Measurements from ENCODE around the gene MEGF11. TPM values are rescaled to one million over a fixed set of nuclear protein-coding genes. Genes with fewer than 3 reads are reported as not detected.

Gene MEGF11
- total RNA-seq, 5 donors from 2014 or later (not counting 1 experiment from before 2014, with no cell fraction given): 0.20 TPM; not detected in 4

DNA sequence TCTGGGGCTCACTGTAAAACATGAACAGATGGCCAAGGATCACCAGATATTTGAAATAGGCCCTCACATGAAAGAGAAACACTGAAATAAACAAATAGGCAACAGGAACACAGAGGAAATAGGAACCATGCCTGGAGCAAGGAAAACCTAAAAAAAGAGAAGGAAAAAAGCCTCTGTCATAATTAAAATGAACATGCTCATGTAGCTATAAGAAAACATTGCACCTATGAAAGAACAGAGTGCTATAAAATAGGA is 281.9 kb downstream of the MEGF11 start:
- ATAC-seq (replicated peaks in 1 of 4): no peak
- CTCF ChIA-PET: no interaction called here
- no peaks in the 10 kb centered on the region for H3K36me3 ChIP-seq (ENCODE audit: control insufficient read depth in 2 of 2, extremely low read depth in 1 of 2, insufficient read depth in 1 of 2, low read length in 1 of 2)
- H3K27me3 Mint-ChIP-seq: peaks cover 39 to 40% of the 10 kb centered on the region in 2 donors
- POLR2A ChIA-PET: no interaction called here
- no peak overlapping the region for H3K4me3 ChIP-seq (ENCODE audit: control insufficient read depth in 1 of 2, extremely low read depth in 1 of 2, low read length in 1 of 2)
- no peaks in the 10 kb centered on the region for H3K4me1 ChIP-seq (ENCODE audit: control insufficient read depth in 1 of 2, extremely low read depth in 1 of 2, insufficient read depth in 2 of 2, low read length in 2 of 2)
- H3K27me3 ChIP-seq (replicated peaks in 1 of 2; ENCODE audit: control insufficient read depth in 2 of 2, extremely low read depth in 1 of 2, insufficient read depth in 2 of 2, low read length in 1 of 2): peaks cover 2 to 28% of the 10 kb centered on the region in 2 experiments
- no peak overlapping the region for H3K27ac ChIP-seq (ENCODE audit: low read length)
- no peak overlapping the region for H3K4me3 Mint-ChIP-seq
- no peaks in the 10 kb centered on the region for H3K9me3 ChIP-seq
- H3K36me3 Mint-ChIP-seq: no peaks in the 10 kb centered on the region
- no peaks in the 10 kb centered on the region for H3K4me1 Mint-ChIP-seq
- H3K27ac Mint-ChIP-seq: no peak overlapping the region
- DNase-seq: no peak
- no peaks in the 10 kb centered on the region for H3K9me3 Mint-ChIP-seq

DNA sequence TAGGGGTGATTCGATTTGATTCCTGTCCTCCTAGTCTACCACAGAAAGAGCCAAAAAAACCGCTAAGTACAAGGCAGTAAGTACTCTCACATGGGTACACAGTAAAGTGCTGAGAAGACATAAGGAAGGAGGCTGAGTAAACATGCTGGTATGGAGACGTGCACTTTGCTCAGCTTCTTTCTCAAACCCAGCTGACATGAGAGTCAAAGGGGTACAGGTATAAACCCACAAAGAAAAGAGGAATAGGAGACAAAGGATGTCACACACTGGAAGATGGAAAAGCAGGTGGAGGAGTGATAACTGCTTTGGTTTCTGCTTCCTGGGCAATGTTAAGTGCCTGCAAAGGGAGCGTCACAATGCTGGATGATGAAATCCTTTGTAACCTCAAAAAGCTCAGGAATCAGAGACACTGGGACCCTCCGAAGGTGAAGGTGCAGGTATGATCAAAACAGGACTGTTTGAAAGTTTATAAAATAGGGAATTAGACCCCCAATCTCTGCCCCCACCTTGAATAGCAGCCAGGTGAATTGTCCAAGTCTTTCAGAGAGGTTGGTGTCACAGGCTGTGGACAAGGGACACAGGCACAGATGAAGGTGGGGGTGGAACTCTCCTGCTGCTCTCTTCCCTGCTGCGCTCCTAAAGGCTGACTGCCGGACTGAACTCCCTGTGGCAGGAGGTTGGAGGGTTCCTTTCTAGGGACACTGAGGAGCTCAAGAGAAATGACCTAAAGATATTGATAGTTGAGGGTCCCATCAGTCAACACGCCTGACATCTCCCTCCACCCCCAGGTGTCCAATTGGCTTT is 282.4 kb downstream of the MEGF11 start:
- H3K27ac ChIP-seq (ENCODE audit: low read length): no peak overlapping the region
- Mint-ChIP-seq H3K36me3 (no peaks in the 10 kb centered on the region), H3K9me3 (no peaks in the 10 kb centered on the region), H3K27me3 (peaks cover 39 to 44% of the 10 kb centered on the region in 2 donors), H3K4me3 (no peak overlapping the region), H3K27ac (no peak overlapping the region), H3K4me1 (no peaks in the 10 kb centered on the region)
- peaks cover 2 to 31% of the 10 kb centered on the region in 2 experiments for H3K27me3 ChIP-seq (replicated peaks in 1 of 2; ENCODE audit: control insufficient read depth in 2 of 2, extremely low read depth in 1 of 2, insufficient read depth in 2 of 2, low read length in 1 of 2)
- ATAC-seq (replicated peaks in 1 of 4) (no peak), DNase-seq (no peak)
- ChIA-PET CTCF (no interaction called here), POLR2A (no interaction called here)
- H3K4me3 ChIP-seq (ENCODE audit: control insufficient read depth in 1 of 2, extremely low read depth in 1 of 2, low read length in 1 of 2): no peak overlapping the region
- no peaks in the 10 kb centered on the region for H3K36me3 ChIP-seq (ENCODE audit: control insufficient read depth in 2 of 2, extremely low read depth in 1 of 2, insufficient read depth in 1 of 2, low read length in 1 of 2)
- no peaks in the 10 kb centered on the region for H3K9me3 ChIP-seq
- no peaks in the 10 kb centered on the region for H3K4me1 ChIP-seq (ENCODE audit: control insufficient read depth in 1 of 2, extremely low read depth in 1 of 2, insufficient read depth in 2 of 2, low read length in 2 of 2)
- 27% methylated on average over 2 of the region's 8 CpGs for WGBS (ENCODE audit: insufficient coverage)

DNA sequence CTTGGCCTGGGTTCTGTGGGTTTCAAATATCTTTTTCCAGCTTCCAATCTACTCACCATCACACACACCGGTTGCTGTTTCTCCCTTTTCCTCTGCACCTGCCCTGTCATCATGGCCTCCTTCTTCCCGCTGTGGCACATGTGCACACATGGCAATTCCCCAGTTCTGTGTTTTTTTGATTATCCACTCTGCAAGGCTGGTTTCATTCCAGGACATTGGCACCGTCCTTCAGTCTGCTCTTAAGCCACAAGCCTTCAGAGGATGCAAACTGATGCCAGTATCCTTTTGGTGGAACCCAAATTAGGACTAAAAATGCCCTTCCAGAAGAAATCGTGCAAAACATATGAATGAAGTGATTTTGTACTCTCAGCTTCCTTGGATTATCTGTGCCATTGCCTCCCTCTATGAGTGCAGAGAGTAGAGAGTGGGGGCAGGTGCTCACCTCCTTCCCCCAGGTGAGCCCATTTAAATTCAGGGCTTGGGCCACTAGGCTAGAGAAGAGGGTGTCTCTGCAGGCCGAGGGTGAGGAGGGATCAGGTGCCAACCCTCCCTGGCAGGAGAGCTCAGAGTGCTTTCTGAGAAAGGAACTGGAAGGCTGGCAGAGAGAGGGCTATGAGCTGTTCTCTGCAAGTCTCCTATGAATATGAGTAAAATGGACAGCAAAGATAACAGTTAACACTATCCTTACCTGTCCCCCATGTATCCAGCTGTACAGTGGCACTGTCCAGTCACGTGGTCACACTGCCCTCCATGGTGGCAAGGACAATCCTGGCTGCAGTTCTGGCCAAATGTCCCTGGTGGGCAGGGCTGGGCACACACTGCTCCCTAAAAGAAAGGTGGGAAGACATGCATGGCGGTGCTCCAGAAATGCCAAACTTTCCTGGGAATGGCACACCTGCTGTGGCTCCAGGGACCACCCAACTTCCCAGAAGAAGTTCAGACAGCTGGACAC is 283.4 kb downstream of the MEGF11 start:
- H3K27ac ChIP-seq (ENCODE audit: low read length): no peak overlapping the region
- 70% methylated on average over 6 of the region's 7 CpGs for WGBS (ENCODE audit: insufficient coverage)
- DNase-seq (no peak), ATAC-seq (replicated peaks in 1 of 4) (no peak)
- H3K9me3 ChIP-seq: no peaks in the 10 kb centered on the region
- H3K4me3 Mint-ChIP-seq: no peak overlapping the region
- H3K36me3 Mint-ChIP-seq: no peaks in the 10 kb centered on the region
- H3K27ac Mint-ChIP-seq: no peak overlapping the region
- POLR2A ChIA-PET: no interaction called here
- H3K36me3 ChIP-seq (ENCODE audit: control insufficient read depth in 2 of 2, extremely low read depth in 1 of 2, insufficient read depth in 1 of 2, low read length in 1 of 2): no peaks in the 10 kb centered on the region
- CTCF ChIA-PET: no interaction called here
- H3K27me3 ChIP-seq (replicated peaks in 1 of 2; ENCODE audit: control insufficient read depth in 2 of 2, extremely low read depth in 1 of 2, insufficient read depth in 2 of 2, low read length in 1 of 2): peaks cover 2 to 31% of the 10 kb centered on the region in 2 experiments
- H3K4me1 Mint-ChIP-seq: no peaks in the 10 kb centered on the region
- no peaks in the 10 kb centered on the region for H3K4me1 ChIP-seq (ENCODE audit: control insufficient read depth in 1 of 2, extremely low read depth in 1 of 2, insufficient read depth in 2 of 2, low read length in 2 of 2)
- H3K9me3 Mint-ChIP-seq: no peaks in the 10 kb centered on the region
- H3K27me3 Mint-ChIP-seq: peaks cover 35 to 42% of the 10 kb centered on the region in 2 donors
- no peak overlapping the region for H3K4me3 ChIP-seq (ENCODE audit: control insufficient read depth in 1 of 2, extremely low read depth in 1 of 2, low read length in 1 of 2)

DNA sequence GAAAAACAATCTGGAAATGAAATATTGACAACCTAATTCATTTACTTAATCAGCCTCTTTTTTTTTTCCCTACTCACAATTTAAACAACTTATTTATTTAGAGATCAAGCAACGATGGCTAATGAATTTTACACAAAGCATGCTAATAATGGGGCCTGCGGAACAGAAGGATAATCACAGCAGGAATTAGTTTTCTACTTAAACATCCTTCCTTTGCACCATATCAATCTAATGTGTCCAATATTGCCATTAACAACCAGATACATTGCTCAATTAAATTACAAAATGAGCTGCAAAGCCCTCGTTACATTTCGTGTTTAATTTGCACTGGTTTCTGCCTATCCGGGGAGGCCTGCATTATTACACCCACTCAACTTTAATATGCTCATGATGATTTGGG is 285.0 kb downstream of the MEGF11 start:
- Mint-ChIP-seq H3K27me3 (peaks cover 30 to 53% of the 10 kb centered on the region in 2 donors), H3K4me1 (no peaks in the 10 kb centered on the region), H3K4me3 (no peak overlapping the region), H3K36me3 (no peaks in the 10 kb centered on the region), H3K9me3 (no peaks in the 10 kb centered on the region), H3K27ac (no peak overlapping the region)
- ChIA-PET POLR2A (no interaction called here), CTCF (no interaction called here)
- Histone ChIP-seq H3K4me3 (ENCODE audit: control insufficient read depth in 1 of 2, extremely low read depth in 1 of 2, low read length in 1 of 2) (no peak overlapping the region), H3K9me3 (no peaks in the 10 kb centered on the region), H3K4me1 (ENCODE audit: control insufficient read depth in 1 of 2, extremely low read depth in 1 of 2, insufficient read depth in 2 of 2, low read length in 2 of 2) (no peaks in the 10 kb centered on the region), H3K36me3 (ENCODE audit: control insufficient read depth in 2 of 2, extremely low read depth in 1 of 2, insufficient read depth in 1 of 2, low read length in 1 of 2) (no peaks in the 10 kb centered on the region), H3K27me3 (replicated peaks in 1 of 2; ENCODE audit: control insufficient read depth in 2 of 2, extremely low read depth in 1 of 2, insufficient read depth in 2 of 2, low read length in 1 of 2) (peaks cover 2 to 42% of the 10 kb centered on the region in 2 experiments), H3K27ac (ENCODE audit: low read length) (no peak overlapping the region)
- ATAC-seq (replicated peaks in 1 of 4): no peak
- 75% methylated on average over 2 of the region's 5 CpGs for WGBS (ENCODE audit: insufficient coverage)
- DNase-seq: no peak

DNA sequence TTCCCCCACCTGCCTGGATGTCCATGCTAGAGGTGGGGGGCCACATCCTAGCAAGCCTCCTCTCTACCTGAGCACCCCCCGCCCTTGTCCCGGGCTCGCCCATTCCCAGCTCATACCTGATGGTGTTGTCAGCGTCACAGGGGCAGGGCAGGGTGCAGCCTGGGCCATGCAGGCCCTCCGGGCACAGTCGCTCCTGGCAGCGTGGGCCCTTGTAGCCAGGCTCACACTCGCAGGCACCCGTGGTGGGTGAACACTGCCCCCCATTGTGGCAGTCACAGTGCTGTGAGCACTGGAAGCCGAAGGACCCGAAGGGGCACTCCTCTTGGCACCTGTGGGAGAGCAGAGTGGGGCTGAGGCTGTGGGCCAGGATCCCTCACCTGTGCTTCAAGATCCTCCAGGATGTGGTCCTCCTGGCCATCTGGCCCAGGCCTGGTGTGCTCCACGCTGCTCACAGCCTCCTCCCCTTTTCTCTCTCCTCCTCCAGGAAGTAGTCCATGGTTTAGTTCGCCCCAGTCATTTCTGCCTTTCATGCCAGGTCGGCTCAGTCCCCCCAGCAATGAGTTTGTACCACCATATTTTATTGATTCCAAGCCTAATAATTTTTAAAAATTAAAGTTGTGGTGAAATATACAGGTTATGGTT is 288.6 kb downstream of the MEGF11 start:
- Histone ChIP-seq H3K27me3 (replicated peaks in 1 of 2; ENCODE audit: control insufficient read depth in 2 of 2, extremely low read depth in 1 of 2, insufficient read depth in 2 of 2, low read length in 1 of 2) (peaks cover 2 to 44% of the 10 kb centered on the region in 2 experiments), H3K27ac (ENCODE audit: low read length) (no peak overlapping the region), H3K36me3 (ENCODE audit: control insufficient read depth in 2 of 2, extremely low read depth in 1 of 2, insufficient read depth in 1 of 2, low read length in 1 of 2) (no peaks in the 10 kb centered on the region), H3K4me3 (ENCODE audit: control insufficient read depth in 1 of 2, extremely low read depth in 1 of 2, low read length in 1 of 2) (no peak overlapping the region), H3K4me1 (ENCODE audit: control insufficient read depth in 1 of 2, extremely low read depth in 1 of 2, insufficient read depth in 2 of 2, low read length in 2 of 2) (no peaks in the 10 kb centered on the region), H3K9me3 (no peaks in the 10 kb centered on the region)
- Mint-ChIP-seq H3K27ac (no peak overlapping the region), H3K36me3 (no peaks in the 10 kb centered on the region), H3K4me1 (peaks cover 0 to 10% (median 0%) of the 10 kb centered on the region in 3 donors), H3K9me3 (no peaks in the 10 kb centered on the region), H3K27me3 (peaks cover 35 to 57% of the 10 kb centered on the region in 2 donors), H3K4me3 (no peak overlapping the region)
- POLR2A ChIA-PET: no interaction called here
- CTCF ChIA-PET: no interaction called here
- ATAC-seq (replicated peaks in 1 of 4) (no peak), DNase-seq (no peak)
- 83% methylated on average over 10 of the region's 14 CpGs for WGBS (ENCODE audit: insufficient coverage)

DNA sequence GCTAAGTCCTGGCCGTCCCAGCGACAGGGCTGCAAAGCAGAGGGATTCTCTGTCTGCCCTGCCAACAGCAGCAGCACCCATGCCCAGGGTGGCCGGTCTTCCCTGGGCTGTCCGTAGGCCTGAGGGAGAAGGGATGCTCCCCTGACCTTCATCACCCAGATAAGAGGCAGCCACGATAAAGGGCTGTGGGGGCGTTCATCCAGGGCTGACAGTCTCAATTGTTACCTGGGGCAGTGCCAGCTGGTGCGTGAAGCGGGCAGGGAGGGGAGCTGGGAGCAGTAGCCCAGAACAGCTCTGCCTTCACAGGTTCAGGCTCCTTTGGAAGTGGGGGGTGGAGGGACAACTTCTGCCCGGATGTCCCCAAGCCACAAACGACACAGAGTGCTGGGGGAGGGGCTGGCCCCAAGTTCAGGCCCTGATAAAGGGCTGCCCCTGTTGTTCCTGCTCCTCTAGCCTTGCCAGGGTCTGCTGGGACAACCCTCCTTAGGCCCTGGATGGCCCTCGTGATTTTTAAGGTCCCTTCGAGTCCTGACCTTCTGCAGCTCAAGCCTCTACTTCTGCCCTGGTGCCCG is 289.6 kb downstream of the MEGF11 start:
- H3K27ac Mint-ChIP-seq: no peak overlapping the region
- Histone ChIP-seq H3K9me3 (no peaks in the 10 kb centered on the region), H3K36me3 (ENCODE audit: control insufficient read depth in 2 of 2, extremely low read depth in 1 of 2, insufficient read depth in 1 of 2, low read length in 1 of 2) (no peaks in the 10 kb centered on the region), H3K4me3 (ENCODE audit: control insufficient read depth in 1 of 2, extremely low read depth in 1 of 2, low read length in 1 of 2) (no peak overlapping the region), H3K27me3 (replicated peaks in 1 of 2; ENCODE audit: control insufficient read depth in 2 of 2, extremely low read depth in 1 of 2, insufficient read depth in 2 of 2, low read length in 1 of 2) (peaks cover 0 to 37% of the 10 kb centered on the region in 2 experiments), H3K27ac (ENCODE audit: low read length) (no peak overlapping the region), H3K4me1 (ENCODE audit: control insufficient read depth in 1 of 2, extremely low read depth in 1 of 2, insufficient read depth in 2 of 2, low read length in 2 of 2) (no peaks in the 10 kb centered on the region)
- peaks cover 0 to 10% (median 0%) of the 10 kb centered on the region in 3 donors for H3K4me1 Mint-ChIP-seq
- no peak overlapping the region for H3K4me3 Mint-ChIP-seq
- DNase-seq (no peak), ATAC-seq (replicated peaks in 1 of 4) (no peak)
- H3K36me3 Mint-ChIP-seq: no peaks in the 10 kb centered on the region
- no peaks in the 10 kb centered on the region for H3K9me3 Mint-ChIP-seq
- POLR2A ChIA-PET: no interaction called here
- CTCF ChIA-PET: no interaction called here
- 68% methylated on average over 7 of the region's 13 CpGs for WGBS (ENCODE audit: insufficient coverage)
- peaks cover 33 to 48% of the 10 kb centered on the region in 2 donors for H3K27me3 Mint-ChIP-seq

Data from T-cell (primary cell).